ENCODE measurements around the gene METTL4.
"Not testable (repeated sequence)": the region's sequence is repeated elsewhere in the genome, so short reads cannot be mapped to it uniquely, and the experiment has no call there.

The METTL4 gene

GRCh38 chr18:2529154-2529553, 42.2 kb downstream of the METTL4 start:
- peak; percentile 61 for DNase-seq (ENCODE audit: low read depth)
- no peak for TF ChIP-seq CTCF (IDR thresholded peaks at IDR 0.05; ENCODE audit: low read length, missing control alignments)
- no peak overlapping the region for H3K4me3 ChIP-seq (replicated peaks; ENCODE audit: low read depth, low read length)

- no peak overlapping the region for H3K4me3 ChIP-seq (replicated peaks; ENCODE audit: low read depth, low read length)
- no peak for DNase-seq (ENCODE audit: low read depth)
- TF ChIP-seq CTCF (IDR thresholded peaks at IDR 0.05; ENCODE audit: low read length, missing control alignments), result no peak
Observed at GRCh38 chr18:2526329-2526728, 45.0 kb downstream of the METTL4 start.

GRCh38 chr18:2524794-2525198, 46.5 kb downstream of the METTL4 start:
- DNase-seq (ENCODE audit: low read depth); H3K4me3 ChIP-seq (replicated peaks; ENCODE audit: low read depth, low read length): not testable (repeated sequence)

GRCh38 chr18:2522112-2522511, 49.2 kb downstream of the METTL4 start:
- TF ChIP-seq CTCF (IDR thresholded peaks at IDR 0.05; ENCODE audit: low read length, missing control alignments), result no peak

GRCh38 chr18:2518473-2518872, 52.8 kb downstream of the METTL4 start:
- H3K4me3 ChIP-seq (replicated peaks; ENCODE audit: low read depth, low read length), result no peak overlapping the region
- DNase-seq (ENCODE audit: low read depth), result no peak
- no peak for TF ChIP-seq CTCF (IDR thresholded peaks at IDR 0.05; ENCODE audit: low read length, missing control alignments)

More at GRCh38 chr18:2522112-2522511, 49.2 kb downstream of the METTL4 start:
- H3K4me3 ChIP-seq (replicated peaks; ENCODE audit: low read depth, low read length), result no peak overlapping the region
- no peak for DNase-seq (ENCODE audit: low read depth)

- no peak for TF ChIP-seq CTCF (IDR thresholded peaks at IDR 0.05; ENCODE audit: low read length, missing control alignments)
- no peak overlapping the region for H3K4me3 ChIP-seq (replicated peaks; ENCODE audit: low read depth, low read length)
- DNase-seq (ENCODE audit: low read depth), result peak; percentile 94
Observed at GRCh38 chr18:2515908-2516625, 55.2 kb downstream of the METTL4 start.

- no peak for TF ChIP-seq CTCF (IDR thresholded peaks at IDR 0.05; ENCODE audit: low read length, missing control alignments)
- peak; percentile 84 for DNase-seq (ENCODE audit: low read depth)
- no peak overlapping the region for H3K4me3 ChIP-seq (replicated peaks; ENCODE audit: low read depth, low read length)
Observed at GRCh38 chr18:2515171-2515787, 56.0 kb downstream of the METTL4 start.
